SKM-1 treated with dmso at 0.1 percent for 144 hours (cell line): ENCODE data around the gene VDR.
A peak's percentile ranks its signal among the peaks of the same experiment; 100 is the strongest.

Source experiments
- DNase-seq: peaks from one replicate; lab custom pipeline; 2025; ENCODE audit not compliant: unreplicated experiment; lab: John Stamatoyannopoulos, UW

Gene VDR

GRCh38 chr12:47931187-47931586 is 26.4 kb upstream of the VDR start:
- no peak for DNase-seq

DNA sequence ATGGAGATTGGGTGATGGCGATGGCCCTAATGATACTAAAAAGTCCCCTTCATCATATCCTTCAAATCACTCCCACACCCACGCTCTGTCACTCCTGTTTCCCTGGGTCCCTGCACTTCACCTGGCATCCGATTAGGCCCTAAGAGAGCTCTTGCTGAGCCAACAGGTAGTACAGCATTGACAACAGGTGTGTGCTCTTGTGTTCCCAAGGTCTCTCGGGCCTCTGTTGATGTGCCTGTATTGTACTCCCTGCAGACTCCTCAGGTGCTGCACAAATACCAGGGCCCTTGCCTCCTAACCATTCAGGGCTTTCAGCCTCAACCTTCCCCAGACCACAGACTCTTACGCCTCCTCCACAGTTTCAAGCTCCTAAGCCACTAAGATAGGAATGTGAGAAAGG is 25.8 kb upstream of the VDR start:
- no peak for DNase-seq

- DNase-seq = no peak
Observed at GRCh38 chr12:47927346-47927745, 22.6 kb upstream of the VDR start.

DNA sequence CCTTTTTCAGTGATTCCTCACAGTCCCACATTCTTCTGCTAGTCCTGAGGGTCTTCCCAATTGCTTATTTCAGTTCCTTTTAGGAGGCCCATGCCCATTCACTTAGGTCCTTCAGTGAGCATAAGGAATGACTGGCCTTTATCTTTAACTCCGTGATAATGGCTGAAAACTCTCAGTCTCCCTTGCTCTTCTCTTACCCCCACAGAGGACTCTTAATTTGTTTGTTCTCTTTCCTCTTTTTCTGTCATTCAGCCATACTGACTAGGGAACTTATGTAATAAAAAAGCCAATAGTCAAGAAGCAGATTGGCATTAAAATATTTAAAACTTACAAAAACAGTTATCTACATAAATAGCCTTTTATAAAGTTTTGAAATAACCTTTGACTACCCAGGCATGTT is 17.1 kb upstream of the VDR start:
- no peak for DNase-seq

- no peak for DNase-seq
Observed at GRCh38 chr12:47920913-47921312, 16.1 kb upstream of the VDR start.

GRCh38 chr12:47913081-47913480 is 8.3 kb upstream of the VDR start:
- no peak for DNase-seq

GRCh38 chr12:47912556-47912955 is 7.8 kb upstream of the VDR start:
- DNase-seq = no peak

- DNase-seq = no peak
Observed at GRCh38 chr12:47910981-47911380, 6.2 kb upstream of the VDR start.

DNA sequence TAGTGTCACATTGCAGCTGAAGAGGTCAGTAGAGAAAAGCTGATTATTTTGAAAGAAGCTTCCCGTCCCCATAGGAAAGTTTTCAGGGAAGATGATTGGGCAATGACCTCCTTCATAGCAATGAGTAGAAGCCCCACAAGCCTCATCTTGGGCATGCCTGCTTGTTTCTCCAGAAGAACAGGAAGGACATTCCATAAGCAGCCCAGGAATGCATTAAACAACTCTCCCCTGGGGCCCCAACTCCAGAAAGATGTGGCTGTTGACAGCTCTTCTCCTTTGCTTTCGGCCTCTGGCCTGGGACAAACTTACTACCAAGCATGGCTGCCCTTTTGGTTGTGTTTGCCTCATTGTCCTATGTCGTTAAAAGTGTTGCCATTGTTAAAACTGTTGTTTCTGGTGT is 5.7 kb upstream of the VDR start:
- DNase-seq = no peak

DNA sequence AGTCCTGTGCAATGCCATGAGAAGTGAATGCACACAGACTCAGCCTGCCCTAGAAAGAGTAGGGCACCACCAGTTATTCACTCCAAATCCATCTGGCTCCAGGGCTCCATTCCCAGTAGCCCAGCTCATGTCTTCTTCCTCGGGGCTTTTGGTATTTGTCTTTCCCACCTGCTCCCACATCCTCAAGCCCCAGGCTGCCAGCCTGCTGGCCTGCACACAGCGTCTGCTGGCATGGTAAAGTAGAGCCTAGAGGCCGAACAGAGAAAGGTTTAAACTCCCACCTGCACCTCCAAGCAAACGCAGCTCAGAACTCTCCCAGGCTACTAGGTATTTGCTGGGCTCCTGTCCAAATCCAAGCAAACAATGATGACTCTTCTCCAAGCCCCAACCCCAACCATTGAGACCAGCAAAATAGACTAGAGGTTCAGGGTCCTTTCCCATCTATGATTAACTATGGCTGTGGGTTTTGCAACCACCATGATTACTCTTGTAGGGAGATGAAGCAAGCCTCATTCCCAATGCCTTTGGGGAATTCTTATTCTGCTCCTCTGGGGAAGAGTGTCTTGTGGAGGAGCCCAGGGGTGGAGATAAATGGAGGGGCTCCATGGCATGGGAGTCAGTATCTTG is 5.2 kb upstream of the VDR start:
- no peak for DNase-seq

DNA sequence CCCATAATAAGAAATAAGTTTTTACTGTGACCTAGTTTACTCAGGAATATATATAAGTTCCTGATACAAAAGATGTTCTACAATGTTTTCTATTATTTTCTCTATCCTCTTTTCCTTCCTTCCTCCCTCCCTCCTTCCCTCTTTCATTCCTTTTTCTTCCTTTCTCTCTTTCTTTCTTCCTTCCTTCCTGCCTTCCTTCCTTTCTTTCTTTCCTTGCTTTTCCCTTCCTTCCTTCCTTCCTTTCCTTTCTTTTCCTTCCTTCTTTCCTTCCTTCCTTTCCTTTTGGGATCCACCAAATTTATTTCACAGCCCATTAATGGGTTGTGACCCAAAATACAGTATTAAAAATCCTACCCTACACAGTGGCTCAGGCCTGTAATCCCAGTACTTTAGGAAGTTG is 3.9 kb upstream of the VDR start:
- no peak for DNase-seq

GRCh38 chr12:47907851-47908454 is 3.2 kb upstream of the VDR start:
- DNase-seq = no peak

DNA sequence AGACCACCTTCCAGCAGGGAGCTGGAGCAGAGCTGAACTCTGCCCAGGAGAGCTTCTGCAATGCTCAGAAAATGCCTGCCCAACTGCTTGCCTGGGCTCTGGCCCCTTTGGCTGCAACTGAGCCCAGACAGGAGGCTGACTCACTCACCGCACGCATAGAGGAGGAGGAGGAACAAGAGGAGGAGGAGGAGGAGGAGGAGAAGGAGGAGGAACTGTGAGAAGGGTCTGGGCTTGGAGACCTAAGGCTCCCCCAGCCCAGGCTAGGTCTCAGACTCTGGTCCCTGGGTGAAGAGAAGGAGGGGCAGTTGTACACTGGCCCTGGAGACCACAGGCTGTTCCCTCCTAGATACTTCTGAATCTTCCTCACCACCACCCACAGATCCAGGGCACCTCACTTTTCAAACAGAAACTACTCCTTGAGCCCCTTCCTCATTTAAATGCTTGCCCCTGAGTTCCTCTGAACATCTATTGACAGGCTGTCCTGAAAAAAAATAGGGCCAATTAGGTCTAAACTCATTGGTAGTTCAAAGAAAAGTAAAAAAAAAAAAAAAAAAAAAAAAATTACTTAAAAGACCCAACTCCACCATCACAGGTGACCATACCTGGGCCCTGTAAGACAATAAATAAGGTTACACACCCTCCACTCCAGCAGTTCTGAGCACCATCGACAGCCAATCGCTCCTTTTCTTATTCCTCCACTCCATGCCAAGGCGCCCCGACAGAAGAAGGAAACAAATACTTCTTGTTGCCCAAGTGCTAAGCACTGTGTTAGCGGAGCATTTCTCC is 674 bp downstream of the VDR start:
- peak; percentile 60 for DNase-seq

GRCh38 chr12:47903151-47903611 is 1.6 kb downstream of the VDR start:
- DNase-seq = peak; percentile 7

GRCh38 chr12:47902131-47902639 is 2.6 kb downstream of the VDR start:
- no peak for DNase-seq

DNA sequence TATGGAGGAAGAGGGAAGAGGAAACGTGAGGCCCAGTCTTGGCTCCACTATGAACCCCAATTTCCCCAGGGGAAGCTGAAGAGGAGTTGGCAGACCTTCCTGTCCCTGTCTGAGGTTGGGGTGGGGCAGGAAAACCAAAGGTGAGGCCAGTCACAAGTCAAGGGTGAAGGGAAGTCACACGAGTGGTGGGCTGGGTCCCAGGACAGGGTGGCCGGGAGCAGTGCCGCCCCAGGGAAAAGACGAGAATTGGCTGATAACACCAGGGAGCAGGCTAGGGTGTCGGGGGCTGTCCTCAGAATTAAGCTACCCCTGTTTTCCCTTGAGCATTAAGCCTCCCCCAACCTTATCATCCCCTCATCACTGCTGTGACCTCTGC is 3.1 kb downstream of the VDR start:
- no peak for DNase-seq

DNA sequence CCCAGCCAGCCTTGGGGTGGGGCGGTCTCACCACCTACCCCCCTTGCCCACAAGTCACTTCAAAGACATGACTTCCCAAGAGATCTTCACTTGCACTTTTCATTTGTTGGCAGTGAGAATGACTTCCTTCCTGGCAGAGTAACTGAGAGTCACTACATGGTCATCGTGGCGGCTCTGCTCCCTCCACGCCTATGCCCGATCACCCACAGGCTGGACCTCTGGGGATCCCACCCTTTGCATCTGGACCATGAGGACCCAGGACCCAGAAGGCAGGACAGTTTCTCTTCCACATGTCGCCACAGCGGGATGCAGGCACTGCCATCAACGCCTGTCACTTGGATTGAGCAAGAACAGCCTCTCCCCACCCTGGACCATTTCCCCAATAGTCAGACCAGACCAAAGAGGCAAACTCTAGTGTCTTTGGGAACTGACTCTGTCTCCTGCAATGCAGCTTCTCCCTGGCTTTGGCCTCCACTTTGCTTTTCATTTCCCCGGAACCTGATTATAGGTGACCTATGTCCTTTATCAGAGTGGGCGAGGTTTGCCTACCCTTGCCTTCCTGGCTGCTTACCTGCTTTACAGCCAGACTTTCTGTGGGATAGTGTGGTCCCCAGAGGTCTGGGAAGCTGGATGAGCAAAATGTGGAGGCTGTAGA is 3.6 kb downstream of the VDR start:
- DNase-seq = peak; percentile 0

DNA sequence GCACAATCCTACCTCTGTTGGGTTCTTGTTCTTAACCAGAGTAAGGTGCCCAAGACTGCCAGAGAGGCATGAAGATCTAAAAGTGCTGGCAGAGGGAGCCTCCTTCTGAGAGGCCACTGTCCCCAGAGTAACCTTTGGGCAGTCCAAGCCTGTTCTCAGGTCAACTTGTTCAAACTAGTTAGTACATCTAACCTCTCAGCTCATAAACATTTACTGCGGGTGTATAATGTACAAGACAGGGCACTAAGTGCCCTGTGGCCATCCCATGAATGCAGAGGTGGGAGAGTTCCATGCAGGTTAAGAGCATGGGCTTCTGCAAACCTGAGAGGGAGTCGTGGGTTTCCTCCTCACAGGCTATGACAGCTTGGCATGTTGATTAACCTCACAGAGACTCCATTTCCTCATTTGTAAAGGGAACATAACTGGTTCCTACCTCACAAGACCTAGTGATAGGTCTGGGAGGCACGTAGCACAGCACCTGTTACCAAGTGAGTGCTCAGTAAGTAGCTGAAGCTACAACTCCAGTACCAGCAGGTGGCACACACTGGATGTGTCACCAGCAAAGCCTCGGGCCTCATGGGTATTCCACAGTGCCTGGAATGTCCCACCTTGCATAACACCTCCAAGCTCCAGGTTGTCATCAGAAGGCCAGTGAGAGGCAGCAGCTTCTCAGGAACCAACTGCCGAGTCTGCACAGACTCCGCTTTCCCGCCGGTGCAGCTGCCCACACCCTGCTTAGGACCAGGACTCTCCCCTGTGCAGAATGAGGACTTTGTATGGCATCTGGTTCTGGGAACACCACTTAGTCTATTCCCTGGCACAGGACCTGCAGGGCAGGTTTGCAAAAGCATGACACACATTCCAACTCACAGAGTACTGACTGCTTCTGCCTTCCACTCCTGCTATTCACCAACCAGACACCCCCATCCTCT is 4.4 kb downstream of the VDR start:
- DNase-seq = peak; percentile 15

DNA sequence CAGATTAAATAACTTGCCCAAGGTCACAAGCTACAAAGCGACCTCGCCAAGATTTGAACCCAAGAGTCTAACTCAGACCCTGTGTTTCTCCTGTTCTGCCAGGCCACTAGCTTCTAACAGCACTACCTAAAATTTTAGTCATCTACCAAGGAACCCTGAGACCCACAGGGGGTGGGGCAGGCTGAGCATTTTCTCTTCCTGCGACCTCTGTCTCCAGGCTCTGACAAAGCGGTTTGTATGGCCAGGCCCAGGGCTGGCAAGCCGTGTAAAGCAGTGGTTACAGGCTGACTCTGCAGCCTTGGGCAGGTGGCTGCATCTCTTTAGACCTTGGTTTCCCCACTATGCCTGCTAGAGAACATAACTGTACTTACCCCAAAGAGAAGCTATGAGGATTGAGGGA is 5.3 kb downstream of the VDR start:
- no peak for DNase-seq

- DNase-seq = no peak
Observed at GRCh38 chr12:47896633-47897032, 8.2 kb downstream of the VDR start.

GRCh38 chr12:47896022-47896421 is 8.8 kb downstream of the VDR start:
- no peak for DNase-seq
